Gastrocnemius medialis (tissue), 4 donors: Measurements from ENCODE around the gene ADAMTSL1.

ENCODE experiments used
- POLR2A ChIP-seq, 2 donors: fragments of 450-650 bp; IDR thresholded peaks; one replicate each; pipeline ENCODE4 v1.6.1; 2017; ENCODE audit warnings: antibody characterized with exemption in 2 of 2, mild to moderate bottlenecking in 2 of 2, moderate library complexity in 2 of 2
- TF ChIP-seq, protein P1 (sequence below), 5 experiments: fragments of 450-650 bp in 3 of 5; fragments of 200-600 bp in 2 of 5; sonication (generic) in 2 of 5; IDR thresholded peaks in 4 of 5; conservative IDR thresholded peaks in 1 of 5; 1 replicate in 4 of 5; 2 replicates in 1 of 5; pipeline ENCODE4 v1.5.1; 2016 to 2019; ENCODE audit warnings: antibody characterized with exemption in 5 of 5, mild to moderate bottlenecking in 3 of 5, moderate library complexity in 3 of 5

DNA sequence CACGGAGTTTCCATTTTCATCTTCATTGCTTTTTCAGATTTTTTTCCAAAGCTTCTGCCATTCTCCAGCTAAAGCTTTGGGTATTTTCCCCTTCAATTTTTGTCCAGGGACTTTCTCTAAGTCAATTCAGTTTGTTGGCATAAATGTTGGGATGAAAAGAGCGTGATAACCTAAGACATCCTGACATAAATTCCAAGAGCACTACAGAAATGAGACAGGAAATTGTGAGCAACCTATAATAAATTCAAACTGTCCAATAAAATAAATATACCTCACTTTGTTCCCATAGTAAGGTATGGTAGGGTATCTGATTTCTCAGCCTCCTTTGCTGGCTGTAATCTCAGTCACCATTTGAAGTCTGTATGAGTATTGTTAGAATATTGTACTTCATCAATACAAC, 8.4 kb downstream of the ADAMTSL1 start:
- TF ChIP-seq, protein P1, sequence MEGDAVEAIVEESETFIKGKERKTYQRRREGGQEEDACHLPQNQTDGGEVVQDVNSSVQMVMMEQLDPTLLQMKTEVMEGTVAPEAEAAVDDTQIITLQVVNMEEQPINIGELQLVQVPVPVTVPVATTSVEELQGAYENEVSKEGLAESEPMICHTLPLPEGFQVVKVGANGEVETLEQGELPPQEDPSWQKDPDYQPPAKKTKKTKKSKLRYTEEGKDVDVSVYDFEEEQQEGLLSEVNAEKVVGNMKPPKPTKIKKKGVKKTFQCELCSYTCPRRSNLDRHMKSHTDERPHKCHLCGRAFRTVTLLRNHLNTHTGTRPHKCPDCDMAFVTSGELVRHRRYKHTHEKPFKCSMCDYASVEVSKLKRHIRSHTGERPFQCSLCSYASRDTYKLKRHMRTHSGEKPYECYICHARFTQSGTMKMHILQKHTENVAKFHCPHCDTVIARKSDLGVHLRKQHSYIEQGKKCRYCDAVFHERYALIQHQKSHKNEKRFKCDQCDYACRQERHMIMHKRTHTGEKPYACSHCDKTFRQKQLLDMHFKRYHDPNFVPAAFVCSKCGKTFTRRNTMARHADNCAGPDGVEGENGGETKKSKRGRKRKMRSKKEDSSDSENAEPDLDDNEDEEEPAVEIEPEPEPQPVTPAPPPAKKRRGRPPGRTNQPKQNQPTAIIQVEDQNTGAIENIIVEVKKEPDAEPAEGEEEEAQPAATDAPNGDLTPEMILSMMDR (IDR thresholded peaks at IDR 0.05 in 4 of 5, conservative IDR thresholded peaks at IDR 0.05 in 1 of 5) = no peak
- TF ChIP-seq POLR2A (IDR thresholded peaks at IDR 0.05) = no peak
